OCI-LY7 (cell line): Measurements from ENCODE around the gene DCST2.

Experiments used
- CTCF ChIP-seq: fragments of 200-600 bp; sonication (generic); conservative IDR thresholded peaks from 2 replicates; pipeline ENCODE4 v1.5.1; 2014; ENCODE audit warnings: mild to moderate bottlenecking, antibody characterized with exemption, low read length, moderate library complexity, mixed read lengths
- EZH2phosphoT487 ChIP-seq: fragments of 200-600 bp; sonication (generic); IDR thresholded peaks from 2 replicates; pipeline ENCODE4 v1.6.1; 2018; ENCODE audit warnings: low read depth, borderline replicate concordance, mild to moderate bottlenecking, mixed run types, antibody characterized with exemption, low read length, moderate library complexity, mixed read lengths

- TF ChIP-seq CTCF = no peak
- TF ChIP-seq EZH2phosphoT487 = no peak
Measured at GRCh38 chr1:154970631-154971340, 62.8 kb downstream of the DCST2 start, which contains the start of gene SHC1.
